GM19043 (cell line): ENCODE data around the gene IL16.

Experiments used
- ATAC-seq: cut with Tn5 transposase; IDR thresholded peaks from one replicate; pipeline ENCODE4 v1.9.1; 2021; ENCODE audit warnings: low read depth; ENCODE audit not compliant: unreplicated experiment

The IL16 gene

DNA sequence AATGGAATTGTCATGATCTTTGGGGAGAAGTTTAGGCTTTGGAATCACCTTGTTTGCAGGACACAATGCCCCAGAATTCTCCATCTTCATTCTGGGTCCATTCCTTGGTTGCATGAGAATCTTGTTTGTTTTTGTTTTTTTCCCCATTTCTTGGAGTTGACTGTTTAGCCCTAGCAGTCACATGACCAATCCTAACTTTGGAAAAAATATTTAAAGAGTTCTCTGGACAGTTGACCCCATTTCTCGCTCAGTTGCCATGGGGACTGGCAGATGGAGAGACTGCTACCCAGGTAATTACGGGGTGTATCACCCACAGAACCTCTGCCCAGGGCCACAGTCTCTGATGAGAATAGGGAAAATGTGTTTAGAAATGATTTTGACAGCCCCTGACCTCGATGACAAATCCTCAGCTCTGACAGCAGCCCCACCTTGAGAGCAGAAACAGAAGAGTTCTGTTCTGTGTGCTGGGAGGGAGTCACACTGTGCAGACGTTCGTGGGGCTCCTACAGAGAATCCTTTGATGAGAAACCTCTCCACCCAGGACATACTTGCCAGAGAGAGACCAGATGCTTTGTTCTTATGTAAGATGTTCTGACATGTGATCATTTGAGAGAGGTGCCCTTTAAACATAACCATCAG, 57.7 kb downstream of the IL16 start:
- ATAC-seq: no peak

DNA sequence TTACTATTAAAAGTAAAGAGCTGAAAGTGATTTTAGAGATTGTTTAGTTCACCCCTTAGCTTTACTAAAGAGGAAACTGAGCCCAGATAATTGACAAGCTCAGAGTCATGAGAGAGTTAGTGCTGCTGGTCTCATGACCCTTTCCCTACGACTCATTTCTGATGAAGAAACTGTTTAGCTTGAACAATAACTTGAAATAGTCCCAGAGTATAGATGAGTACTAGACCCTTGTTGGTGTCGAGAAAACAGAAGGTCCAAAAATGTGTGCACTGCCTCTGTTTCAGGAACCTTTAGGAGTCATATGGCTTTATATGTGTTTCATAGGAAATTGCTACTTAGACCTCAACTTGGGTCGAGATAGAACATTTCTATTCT, 58.2 kb downstream of the IL16 start:
- no peak for ATAC-seq

DNA sequence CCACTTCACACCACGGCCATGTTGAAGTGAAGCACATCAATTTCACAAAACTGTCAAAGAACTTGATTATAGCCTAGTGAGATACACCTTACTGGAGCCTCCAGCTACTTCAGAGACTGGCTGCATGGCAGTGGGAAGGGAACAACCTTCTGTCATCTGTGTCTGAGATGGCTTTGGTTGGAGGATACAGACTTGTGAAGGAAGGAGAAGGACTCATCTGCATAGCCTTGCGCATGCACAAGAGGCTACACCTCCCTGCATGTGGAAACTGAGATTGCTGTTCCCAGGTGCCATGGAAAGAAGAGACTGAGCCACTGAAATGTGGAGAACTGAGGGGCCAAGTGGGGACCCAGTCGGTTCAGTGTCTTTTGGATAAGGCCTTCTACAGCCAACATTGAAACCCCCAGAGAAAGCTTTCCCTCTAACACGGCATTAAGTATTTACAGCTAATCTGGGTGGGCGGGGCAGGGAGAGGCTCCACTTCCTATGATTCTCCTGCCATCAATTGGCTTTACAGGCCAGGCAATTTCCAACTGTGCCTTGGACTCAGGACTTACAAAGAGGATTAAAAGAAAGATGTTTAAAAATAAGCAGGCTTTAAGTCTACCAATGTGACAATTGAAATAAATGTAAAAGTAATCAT, 58.8 kb downstream of the IL16 start:
- ATAC-seq: no peak

DNA sequence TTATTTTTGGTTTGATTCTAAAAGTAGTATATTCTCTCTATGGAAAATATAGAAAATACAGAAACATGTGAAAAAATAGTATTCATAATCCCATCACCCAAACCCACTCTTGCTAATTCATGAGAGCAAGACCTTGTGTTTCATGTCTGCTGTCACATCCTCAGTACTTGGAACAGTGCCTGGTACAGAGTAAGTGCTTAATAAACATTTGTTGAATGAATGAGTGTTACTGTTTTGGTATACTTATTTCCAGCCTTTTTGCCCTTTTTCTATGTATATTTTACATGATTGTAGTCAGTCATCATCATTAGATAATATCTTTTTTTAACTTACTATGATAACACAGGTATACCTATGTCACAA, 59.3 kb downstream of the IL16 start:
- ATAC-seq: no peak

DNA sequence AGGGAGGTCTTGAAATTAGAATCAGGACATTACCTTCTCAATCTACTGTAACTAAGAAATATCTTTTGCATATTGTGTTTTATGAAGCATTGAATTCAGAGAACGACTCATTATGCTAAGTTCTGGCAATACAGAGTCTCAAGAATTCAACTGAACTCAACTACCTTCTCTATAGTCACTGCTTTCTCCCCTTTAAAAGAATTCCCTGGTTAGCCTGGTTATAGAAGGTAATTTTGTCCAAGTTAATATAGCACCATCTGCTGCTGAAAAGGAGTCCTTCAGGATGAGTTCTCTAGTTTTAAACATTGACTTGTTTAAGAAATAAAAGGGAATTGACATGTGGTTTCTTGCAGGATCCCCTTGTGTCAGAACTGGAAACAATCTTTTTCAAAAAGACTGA, 60.2 kb downstream of the IL16 start:
- ATAC-seq: no peak

DNA sequence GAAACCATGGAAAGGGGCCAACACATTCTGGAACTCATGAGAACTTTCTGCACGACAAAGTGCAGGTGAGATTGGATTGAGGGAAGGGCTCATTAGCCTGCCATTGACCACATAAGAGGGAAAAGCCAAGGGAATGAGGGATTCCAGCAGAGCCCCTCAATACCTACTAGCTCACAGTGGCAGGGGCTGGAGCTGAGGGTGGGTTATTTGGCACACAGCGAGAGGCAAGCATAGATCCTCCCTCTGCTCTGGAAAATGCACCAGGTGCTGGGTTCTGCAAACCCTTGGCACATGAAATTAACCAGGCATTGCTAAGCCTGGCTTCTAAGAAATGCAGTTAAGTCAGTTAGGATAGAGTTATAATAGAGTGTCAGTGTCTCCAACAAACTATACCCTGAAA, 60.8 kb downstream of the IL16 start:
- ATAC-seq: no peak

DNA sequence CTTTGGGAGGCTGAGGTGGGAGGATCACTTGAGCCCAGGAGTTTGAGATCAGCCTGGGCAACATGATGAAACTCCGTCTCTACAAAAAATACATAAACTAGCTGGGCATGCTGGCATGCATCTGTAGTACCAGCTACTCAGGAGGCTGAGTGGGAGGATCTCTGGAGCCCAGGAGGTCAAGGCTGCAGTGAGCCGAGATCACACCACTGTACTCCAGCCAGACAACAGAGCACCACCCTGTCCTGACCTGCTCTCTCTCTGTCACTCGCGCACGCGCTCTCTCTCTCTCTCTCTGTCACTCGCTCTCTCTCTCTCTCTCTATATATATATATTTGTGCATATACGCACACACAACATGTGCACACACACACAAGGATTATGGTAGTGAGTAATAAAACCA, 61.8 kb downstream of the IL16 start:
- ATAC-seq: no peak

DNA sequence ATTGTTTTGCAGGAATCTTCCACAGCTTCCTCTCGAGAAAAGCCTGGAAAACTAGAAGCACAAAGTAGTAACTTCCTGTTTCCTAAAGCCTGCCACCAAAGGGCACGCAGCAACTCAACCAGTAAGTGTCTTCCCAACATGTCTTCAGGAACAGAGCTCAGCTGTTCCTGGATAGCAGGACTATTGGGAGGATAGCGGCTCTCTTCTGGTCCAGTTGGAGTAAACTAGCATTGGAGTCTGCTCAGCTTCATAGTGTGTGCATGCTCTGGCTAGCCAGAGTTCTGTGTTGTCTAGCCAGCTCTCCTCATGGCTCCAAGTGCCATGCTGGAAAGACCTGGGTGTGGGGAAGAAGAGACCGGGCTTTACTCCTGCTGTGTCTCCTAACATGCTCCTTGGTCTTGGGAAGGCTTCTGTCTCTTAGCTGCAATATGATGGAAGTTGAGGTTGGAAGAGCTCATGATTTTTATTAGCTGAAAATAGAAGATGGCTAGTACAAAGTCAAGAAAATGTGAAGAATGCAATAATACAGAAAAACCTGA, 63.1 kb downstream of the IL16 start:
- no peak for ATAC-seq

DNA sequence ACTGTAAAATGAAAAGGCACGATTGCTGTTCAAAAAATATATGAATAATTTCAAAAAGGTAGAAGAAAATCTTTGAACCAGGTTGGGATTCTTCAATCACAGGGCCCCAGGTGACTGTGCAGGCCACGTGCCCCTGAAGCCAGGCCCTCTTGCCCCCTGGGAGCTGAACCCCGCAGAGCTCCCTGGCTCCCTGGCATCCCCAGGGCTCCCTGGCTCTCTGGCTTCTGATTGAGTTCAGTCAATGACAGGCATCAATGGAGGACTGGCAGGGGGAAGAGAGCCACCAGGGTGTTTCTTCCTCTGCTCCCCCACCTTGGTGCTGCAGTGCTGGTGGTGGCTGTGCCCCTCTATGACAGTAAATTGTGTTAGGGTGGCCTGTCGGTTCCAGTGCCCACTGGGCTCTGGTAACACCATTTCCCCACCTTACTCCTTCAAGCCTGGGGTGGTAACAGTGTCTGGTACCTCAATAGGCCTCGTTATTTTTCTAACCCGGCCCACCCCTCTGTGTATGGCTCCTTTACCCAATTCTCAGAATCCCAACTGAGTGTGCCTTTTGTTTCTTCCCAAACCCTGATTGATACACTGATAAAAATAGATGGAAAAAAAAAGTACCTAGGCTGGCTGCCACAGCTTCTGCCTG, 64.6 kb downstream of the IL16 start:
- ATAC-seq: no peak

DNA sequence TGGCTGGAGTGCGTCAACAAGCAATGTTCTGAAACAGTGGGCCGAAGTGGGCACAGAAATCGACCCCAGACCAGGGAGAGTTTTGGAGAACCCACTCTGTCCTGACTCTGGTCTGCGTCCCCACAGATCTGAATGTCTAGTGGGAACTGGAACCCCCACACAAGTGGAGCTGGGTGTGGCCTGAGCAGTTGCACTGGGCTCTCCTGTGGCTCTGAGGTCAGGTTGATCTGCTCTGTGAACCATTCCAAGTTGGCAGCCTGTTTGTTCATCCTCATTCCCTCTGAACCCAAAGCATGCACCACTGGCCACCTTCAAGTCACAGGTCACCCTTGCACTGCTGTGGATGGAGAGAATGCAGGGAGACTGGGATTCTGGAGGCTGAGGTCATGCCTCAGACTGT, 66.8 kb downstream of the IL16 start:
- ATAC-seq: no peak

DNA sequence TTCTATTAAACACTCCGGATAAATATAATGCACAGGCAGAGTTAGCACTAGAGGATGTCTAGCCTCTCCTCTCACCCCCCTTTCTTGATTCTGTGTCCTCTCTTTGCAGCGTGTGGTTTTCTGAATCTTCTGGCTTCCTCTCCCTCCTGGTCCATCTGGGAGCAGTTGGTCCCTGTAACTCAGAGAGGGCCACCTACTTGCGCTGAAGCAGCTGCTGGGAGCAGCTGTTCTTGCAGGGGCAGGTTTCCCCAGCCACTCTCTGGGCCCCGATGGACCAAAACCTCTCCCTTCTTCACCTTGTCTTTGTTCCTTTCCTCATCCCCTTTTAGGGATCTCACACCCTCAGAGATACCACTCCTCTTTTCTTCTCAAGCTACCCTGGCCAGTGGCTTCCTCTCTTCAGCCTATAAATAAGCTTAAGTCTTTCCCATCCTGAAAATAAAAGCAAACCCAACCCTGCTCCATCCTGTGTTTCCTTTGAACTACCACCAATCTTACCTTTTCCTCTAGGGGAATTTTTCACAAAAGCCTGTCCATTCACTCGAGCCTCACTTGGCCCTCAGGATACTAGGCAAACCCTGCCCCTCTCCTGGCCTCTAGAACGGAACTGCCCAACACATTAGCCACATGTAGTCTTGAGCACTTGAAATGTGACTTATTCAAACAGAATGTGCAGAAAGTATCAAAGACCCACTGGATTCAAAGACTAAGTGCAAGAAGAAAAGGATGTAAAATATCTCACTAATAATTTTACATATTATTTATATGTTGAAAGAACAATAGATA, 67.6 kb downstream of the IL16 start:
- no peak for ATAC-seq

DNA sequence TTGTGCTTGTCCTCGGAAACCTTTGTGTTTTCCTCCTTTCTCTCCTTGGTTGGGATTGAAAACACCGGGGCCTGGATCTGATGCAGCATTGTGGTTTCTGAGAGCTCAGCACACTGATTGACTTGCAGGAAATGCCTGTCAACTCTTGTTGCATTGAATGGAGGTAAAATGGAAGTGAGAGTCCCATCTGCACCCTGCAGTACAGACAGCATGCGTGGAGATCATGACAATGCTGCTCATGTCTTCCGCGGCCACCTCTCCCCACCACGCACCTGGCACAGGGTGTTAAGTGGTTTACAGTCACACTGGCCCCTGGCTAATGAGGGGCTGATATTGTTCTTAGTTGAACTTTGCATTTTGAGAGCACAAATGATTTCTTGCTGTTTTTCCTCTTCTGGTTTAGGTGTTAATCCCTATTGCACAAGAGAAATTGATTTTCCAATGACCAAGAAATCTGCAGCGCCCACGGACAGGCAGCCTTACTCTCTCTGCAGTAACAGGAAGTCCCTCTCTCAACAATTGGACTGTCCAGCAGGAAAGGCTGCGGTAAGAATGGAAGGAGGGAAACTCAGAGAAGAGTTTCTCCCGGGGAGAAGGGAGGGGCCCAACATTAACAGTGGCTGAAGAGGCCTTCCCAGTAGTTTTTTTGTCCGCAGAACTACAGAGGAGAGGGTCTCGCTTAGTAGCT, 68.7 kb downstream of the IL16 start:
- peak; percentile 16 for ATAC-seq

DNA sequence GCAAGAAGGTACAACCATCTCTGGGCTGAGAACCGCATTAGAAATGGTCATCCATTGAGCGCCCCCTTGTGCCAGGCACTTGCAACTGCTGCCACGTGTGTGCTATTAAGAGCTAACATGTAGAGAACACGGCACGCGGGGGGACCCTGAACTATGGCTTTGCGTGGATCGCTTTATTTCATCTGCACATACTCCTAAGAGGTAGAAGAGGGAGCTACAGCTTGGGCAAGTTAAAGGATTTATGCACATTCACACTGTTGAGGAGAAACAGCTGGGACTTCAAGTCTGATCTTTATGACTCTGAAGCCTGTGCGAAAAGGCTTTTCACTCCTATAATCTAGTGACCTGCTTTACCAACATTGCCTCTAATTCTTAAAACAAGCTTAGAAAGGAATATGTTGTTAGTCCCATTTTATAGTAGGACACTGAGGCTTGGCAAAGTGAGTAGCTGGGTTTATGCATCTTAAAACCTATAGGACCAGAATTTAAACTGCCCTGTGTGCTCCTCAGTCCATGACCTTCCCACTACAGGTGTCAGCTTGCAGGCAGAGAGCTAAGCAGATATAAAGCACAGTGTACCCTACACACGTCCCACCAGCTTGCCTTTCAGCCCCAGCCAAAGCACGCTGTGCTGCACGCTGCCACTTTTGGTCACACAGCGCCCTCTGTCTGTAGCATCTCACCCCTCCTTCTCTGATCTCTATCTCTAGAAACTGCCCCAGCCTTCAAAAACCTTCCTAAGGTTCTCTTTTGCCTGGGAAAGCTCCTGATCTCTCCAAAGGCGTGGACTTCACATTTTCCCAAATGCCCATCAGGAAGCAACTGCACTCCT, 69.5 kb downstream of the IL16 start:
- peak; percentile 71 for ATAC-seq

DNA sequence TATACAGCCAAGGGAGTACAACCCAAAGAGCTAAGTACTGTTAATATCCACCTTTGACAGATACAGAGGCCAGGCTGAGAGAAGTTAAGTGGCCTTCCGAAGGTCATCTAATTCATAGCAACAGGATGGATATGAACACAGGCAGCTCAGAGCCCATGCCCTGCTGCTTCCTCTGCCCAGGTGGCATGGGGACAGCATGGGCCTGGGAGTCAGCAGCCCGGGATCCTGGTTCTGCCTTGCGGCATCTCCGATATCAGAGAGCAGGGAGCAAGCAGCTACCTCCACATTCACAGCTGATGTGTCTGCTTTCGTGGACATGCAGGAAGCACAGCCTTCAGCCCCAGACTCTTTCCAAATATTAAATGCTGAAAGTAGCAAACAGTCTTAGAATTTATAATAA, 71.7 kb downstream of the IL16 start:
- no peak for ATAC-seq

DNA sequence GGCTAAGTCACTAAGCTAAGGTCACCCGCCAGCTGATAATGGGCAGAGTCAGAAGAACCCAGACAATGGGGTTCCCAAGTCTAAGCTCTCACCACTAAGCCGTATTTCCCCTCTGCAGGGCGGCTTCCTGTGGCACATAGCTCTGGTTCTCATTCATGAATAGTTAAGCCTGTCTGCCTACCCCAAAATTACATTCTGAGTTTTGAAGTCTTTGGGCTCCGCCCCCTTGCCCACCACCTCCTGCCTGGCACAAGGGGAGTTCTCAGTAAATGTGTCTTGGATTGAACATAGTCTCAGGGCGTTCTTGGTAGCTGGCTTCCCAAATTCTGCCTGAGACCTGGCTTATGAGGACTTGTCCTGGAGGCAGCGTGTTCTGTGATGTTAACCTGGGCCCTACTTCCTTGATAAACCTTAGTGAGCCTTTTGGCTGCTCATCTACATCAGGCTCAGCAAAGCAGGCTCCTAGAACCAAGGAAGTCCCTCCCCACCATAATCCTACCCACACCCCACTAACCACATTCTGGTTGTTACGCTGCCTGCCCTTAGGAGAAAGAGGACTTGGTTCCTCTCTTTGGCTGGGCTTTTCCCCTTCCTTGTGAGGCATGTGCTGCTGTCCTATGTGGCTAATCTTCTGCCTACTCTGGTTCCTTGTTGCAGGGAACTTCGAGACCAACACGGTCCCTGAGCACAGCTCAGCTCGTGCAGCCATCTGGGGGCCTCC, 72.4 kb downstream of the IL16 start:
- no peak for ATAC-seq

DNA sequence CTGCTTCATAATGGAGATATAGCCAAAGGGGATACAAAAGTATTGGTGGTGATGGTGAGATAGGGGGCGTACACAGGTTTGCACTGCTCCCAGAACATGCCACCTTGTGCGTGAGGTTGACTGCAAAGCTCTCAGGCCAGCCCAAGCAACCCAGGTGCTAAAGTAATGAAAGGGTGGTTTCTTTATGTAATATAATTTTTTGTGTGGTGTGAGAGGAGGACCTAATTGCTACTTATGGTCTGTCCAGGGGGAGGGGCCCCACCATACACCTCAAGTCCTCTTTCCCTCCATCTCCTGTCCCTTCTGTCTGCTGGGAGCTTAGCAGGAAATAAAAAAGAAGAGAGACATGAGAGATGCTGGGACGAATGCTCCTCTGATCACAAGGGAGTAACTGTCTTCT, 73.5 kb downstream of the IL16 start:
- no peak for ATAC-seq

DNA sequence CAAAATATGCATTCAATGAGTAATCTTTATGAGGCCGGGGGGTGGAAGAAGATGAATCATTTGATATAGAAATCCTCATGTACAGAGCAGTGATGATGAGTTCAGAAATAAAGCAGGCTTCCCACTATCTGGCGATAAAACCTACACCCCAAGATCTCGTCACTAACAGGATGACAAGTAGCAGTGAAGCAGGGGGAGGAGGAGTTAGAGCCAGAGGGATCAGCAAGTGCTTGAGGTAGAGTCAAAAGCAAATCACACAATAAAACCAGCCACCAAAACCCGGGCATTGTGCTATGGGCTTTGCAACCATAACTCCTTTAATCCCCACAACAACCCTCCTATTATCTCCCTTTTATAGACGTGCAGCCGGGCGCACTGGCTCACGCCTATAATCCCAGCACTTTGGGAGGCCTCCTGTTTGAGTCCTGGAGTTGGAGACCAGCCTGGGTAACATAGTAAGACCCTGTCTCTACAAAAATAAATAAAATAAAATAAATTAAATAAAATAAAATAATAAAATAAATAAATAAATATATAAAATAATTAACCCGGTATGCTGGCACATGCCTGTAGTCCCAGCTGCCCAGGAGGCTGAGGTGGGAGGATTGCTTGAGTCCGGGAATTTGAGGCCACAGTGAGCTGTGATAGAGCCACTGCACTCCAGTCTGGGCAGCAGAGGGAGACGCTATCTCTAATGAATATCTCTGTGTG, 74.3 kb downstream of the IL16 start:
- no peak for ATAC-seq

DNA sequence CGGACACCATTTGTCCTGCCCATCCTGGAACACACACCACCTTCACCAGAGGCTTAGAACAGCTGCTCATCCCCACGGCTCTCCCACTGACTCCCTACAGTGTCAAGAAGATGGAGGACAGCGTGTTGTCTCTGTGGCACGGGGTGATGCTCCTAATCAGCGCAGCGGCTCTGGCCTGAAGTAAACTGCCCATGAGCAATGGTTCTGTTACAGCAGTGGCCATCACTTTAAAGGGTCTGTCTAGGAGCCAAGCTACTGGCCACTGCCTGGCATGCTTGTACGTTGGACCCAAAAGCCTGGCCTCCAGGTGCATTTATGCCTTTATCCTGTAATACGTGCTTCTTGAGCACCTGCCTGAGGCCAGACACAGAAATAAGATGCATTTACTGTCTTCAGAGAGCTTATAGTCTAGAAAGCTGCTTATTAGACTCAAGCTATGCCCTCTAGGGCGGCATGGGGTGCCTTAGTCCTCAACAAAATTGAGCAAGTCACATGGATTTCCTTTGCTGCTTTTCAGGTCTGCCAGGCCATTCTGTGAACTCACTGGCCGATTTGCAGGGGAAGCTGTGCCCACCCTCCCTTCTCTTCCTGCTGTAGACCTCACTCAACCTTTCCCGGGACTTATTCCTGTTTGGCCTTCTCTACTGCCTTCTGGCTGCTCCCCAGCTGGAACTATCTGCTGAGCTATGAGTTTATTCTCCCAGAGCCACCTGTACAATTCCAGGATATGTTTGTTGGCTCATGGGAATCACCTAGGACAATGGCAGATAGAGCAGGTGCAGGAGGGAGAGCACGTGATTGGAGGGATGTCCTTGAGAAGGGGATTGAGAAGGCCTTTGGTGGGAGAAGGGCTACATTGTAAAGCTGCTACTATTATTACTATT, 75.3 kb downstream of the IL16 start:
- no peak for ATAC-seq
